ENCODE data around the gene PPP1R3F.

Gene PPP1R3F

DNA sequence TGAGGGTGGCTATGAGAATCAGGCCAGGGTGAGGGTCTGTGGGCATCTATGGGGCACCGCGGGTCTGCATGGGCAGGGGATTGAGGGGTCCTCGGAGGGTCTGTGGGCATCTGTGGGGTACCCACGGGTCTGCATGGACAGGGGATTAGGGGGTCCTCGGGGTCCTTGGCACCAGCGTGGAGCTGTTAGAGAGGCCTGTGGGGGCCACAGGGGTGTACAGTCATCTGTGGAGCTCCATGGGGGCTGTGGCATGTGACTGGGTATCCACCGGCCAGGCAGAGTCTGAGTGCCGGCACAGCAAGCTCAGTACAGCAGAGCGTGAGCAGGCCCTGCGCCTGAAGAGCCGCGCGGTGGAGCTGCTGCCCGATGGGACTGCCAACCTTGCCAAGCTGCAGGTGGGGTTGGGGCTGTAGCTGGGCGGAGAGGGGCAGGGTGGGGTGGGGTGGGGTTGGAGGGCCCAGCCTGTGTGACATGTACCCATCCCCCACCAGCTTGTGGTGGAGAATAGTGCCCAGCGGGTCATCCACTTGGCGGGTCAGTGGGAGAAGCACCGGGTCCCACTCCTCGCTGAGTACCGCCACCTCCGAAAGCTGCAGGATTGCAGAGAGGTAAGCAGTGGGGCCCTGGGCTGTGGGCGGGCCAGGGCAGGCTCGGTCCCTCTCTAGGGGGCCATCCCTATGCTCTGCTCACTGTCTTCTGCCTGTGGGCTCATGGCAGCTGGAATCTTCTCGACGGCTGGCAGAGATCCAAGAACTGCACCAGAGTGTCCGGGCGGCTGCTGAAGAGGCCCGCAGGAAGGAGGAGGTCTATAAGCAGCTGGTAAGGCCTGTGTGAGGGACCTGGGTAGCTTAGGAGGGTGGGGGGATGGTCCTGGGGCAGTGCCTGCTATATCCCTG lies 21.4 kb upstream of the PPP1R3F start:
- no peak for DNase-seq (ENCODE audit: low read depth)

GRCh38 chrX:49249071-49249470 lies 20.5 kb upstream of the PPP1R3F start:
- H3K4me3 ChIP-seq (ENCODE audit: low read length): no peak overlapping the region
- TF ChIP-seq, protein P1, sequence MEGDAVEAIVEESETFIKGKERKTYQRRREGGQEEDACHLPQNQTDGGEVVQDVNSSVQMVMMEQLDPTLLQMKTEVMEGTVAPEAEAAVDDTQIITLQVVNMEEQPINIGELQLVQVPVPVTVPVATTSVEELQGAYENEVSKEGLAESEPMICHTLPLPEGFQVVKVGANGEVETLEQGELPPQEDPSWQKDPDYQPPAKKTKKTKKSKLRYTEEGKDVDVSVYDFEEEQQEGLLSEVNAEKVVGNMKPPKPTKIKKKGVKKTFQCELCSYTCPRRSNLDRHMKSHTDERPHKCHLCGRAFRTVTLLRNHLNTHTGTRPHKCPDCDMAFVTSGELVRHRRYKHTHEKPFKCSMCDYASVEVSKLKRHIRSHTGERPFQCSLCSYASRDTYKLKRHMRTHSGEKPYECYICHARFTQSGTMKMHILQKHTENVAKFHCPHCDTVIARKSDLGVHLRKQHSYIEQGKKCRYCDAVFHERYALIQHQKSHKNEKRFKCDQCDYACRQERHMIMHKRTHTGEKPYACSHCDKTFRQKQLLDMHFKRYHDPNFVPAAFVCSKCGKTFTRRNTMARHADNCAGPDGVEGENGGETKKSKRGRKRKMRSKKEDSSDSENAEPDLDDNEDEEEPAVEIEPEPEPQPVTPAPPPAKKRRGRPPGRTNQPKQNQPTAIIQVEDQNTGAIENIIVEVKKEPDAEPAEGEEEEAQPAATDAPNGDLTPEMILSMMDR (IDR thresholded peaks at IDR 0.05; ENCODE audit: insufficient read depth, low read depth, low read length, missing control alignments): no peak
- DNase-seq (ENCODE audit: low read depth): no peak

More for the DNA sequence above, 21.4 kb upstream of the PPP1R3F start:
- TF ChIP-seq, protein P1 (IDR thresholded peaks at IDR 0.05; ENCODE audit: insufficient read depth, low read depth, low read length, missing control alignments): no peak
- no peak overlapping the region for H3K4me3 ChIP-seq (ENCODE audit: low read length)

DNA sequence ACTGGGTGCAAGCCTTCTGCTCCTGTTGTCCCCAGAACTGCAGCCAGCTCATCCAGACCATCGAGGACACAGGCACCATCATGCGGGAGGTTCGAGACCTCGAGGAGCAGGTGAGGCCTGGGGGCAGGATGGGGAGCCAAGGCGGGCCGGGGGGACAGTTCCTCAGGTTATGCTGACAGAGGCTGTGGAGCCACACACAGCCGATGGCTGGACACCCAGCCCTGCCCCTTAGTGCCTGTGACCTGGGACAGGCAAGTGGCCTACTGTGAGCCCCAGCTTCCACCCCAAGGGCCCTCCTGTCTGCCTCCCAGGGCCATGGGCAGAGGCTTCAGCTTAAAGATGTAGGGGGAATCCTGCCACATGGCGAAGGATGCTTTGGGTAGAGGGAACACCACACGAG lies 20.0 kb upstream of the PPP1R3F start:
- TF ChIP-seq, protein P1 (IDR thresholded peaks at IDR 0.05; ENCODE audit: insufficient read depth, low read depth, low read length, missing control alignments): no peak
- H3K4me3 ChIP-seq (ENCODE audit: low read length): no peak overlapping the region
- DNase-seq (ENCODE audit: low read depth): no peak

- DNase-seq (ENCODE audit: low read depth): no peak
- TF ChIP-seq, protein P1 (IDR thresholded peaks at IDR 0.05; ENCODE audit: insufficient read depth, low read depth, low read length, missing control alignments): no peak
Observed at GRCh38 chrX:49250066-49250465, 19.5 kb upstream of the PPP1R3F start.

DNA sequence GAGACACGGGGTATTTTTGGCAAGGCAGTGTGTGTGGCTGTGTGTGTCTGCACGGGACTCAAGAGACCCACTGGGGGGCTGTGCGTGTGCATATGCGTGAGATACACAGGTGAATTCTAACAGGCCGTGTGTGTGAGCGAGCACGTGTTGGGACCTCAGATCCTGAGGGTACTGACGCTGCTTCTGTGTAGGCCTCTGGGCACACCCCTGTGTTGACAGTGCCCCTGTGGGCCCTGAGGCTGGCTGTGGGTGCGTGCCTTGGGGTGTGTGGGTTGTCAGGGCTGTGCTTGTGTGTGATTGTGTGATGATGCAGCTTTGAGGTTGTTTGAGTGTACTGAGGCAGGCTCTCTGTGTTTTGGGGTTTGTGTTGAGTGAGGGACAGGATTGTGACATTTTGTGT lies 19.0 kb upstream of the PPP1R3F start:
- no peak for DNase-seq (ENCODE audit: low read depth)
- H3K4me3 ChIP-seq (ENCODE audit: low read length): no peak overlapping the region
- TF ChIP-seq, protein P1 (IDR thresholded peaks at IDR 0.05; ENCODE audit: insufficient read depth, low read depth, low read length, missing control alignments): no peak

More at GRCh38 chrX:49250066-49250465, 19.5 kb upstream of the PPP1R3F start:
- no peak overlapping the region for H3K4me3 ChIP-seq (ENCODE audit: low read length)

- no peak for DNase-seq (ENCODE audit: low read depth)
- TF ChIP-seq, protein P1 (IDR thresholded peaks at IDR 0.05; ENCODE audit: insufficient read depth, low read depth, low read length, missing control alignments): no peak
- H3K4me3 ChIP-seq (ENCODE audit: low read length): no peak overlapping the region
Observed at GRCh38 chrX:49251325-49251724, 18.3 kb upstream of the PPP1R3F start.
